Kidney (tissue), 14 donors: Measurements from ENCODE around the gene SESN1. TPM values are rescaled to one million over a fixed set of nuclear protein-coding genes. Genes with fewer than 3 reads are reported as not detected.

Source experiments
- DNase-seq, 5 donors: peaks; one replicate each; pipeline ENCODE4 v3.0.0-alpha.2; 2013 to 2020
- FAIRE-seq: peaks from 2 replicates; lab custom pipeline; 2012; peaks lifted over from hg19 to GRCh38; lab: Jason Lieb, UNC
- H3K27ac ChIP-seq, 2 donors: one replicate each; pipeline ENCODE4 v1.7.0; 2013; ENCODE audit warnings: low read depth in 2 of 2, low read length in 2 of 2, inconsistent platforms in 1 of 2
- H3K27me3 ChIP-seq: one replicate; pipeline ENCODE4 v1.7.1; 2013; ENCODE audit warnings: low read length, inconsistent platforms; ENCODE audit not compliant: control insufficient read depth, insufficient read depth
- H3K36me3 ChIP-seq, 3 donors: one replicate each; pipeline versions ENCODE4 v1.7.0 to v1.7.1; 2013; ENCODE audit warnings: low read length in 3 of 3, control low read depth in 1 of 3, inconsistent platforms in 1 of 3; ENCODE audit not compliant: insufficient read depth in 3 of 3, control insufficient read depth in 2 of 3
- H3K4me1 ChIP-seq, 3 donors: one replicate each; pipeline versions ENCODE4 v1.7.0 to v1.7.1; 2013; ENCODE audit warnings: low read length in 3 of 3, inconsistent platforms in 1 of 3, low read depth in 1 of 3; ENCODE audit not compliant: control insufficient read depth in 2 of 3, insufficient read depth in 2 of 3
- H3K4me3 ChIP-seq, 3 donors: one replicate each; pipeline versions ENCODE4 v1.7.0 to v1.8.1; 2013; ENCODE audit warnings: low read length in 3 of 3, control low read depth in 1 of 3, inconsistent platforms in 1 of 3
- H3K9ac ChIP-seq, 3 donors: one replicate each; pipeline versions ENCODE4 v1.7.0 to v1.7.1; 2013; ENCODE audit warnings: low read length in 3 of 3, control low read depth in 1 of 3, inconsistent platforms in 1 of 3
- H3K9me3 ChIP-seq, 3 donors: one replicate each; pipeline versions ENCODE4 v1.7.0 to v1.7.1; 2013; ENCODE audit warnings: low read length in 3 of 3, control low read depth in 1 of 3, inconsistent platforms in 1 of 3; ENCODE audit not compliant: control insufficient read depth in 2 of 3, insufficient read depth in 1 of 3
- CTCF ChIP-seq: IDR thresholded peaks from 3 replicates; pipeline ENCODE4 v1.5.1; 2012; ENCODE audit warnings: mild to moderate bottlenecking, moderate library complexity, borderline replicate concordance; ENCODE audit not compliant: insufficient read depth; ENCODE audit errors: extremely low read depth
- intact Hi-C: fragments of 100-400 bp; cut with DNase I; formaldehyde crosslinking; loops from one replicate; pipeline ENCODE4 v1.11.1; 2022
- polyA plus RNA-seq: library from polyadenylated mRNA; stranded (reverse); fragments of 350-450 nt; fragmentation: Illumina TruSeq; extraction: RNeasy Lipid Tissue Mini Kit (QIAGEN cat#74804); gene quantifications from one replicate; pipeline ENCODE4 v1.2.3, GENCODE V29; 2014; ENCODE audit warnings: low read depth, low replicate concordance; ENCODE audit not compliant: insufficient read depth
- total RNA-seq: library from RNA; stranded (reverse); fragmentation: NEBNext Ultra II Directional; extraction: Animal tissue kit (Norgen Biotek cat#: 25700); gene quantifications from one replicate; pipeline ENCODE4 v1.2.1, GENCODE V29; 2021
- donor health status: control.
- donor health status: control.
- donor health status: control.
- donor health status: control.
- donor health status: control.
- donor health status: DM: yes; HTN: yes; CAD: no.
- donor health status: Normal renal cell carcinoma (clear cell type).

SESN1 gene
- total and polyA plus RNA-seq, 2 donors from 2014 or later = 14.8 to 26.0 TPM

DNA sequence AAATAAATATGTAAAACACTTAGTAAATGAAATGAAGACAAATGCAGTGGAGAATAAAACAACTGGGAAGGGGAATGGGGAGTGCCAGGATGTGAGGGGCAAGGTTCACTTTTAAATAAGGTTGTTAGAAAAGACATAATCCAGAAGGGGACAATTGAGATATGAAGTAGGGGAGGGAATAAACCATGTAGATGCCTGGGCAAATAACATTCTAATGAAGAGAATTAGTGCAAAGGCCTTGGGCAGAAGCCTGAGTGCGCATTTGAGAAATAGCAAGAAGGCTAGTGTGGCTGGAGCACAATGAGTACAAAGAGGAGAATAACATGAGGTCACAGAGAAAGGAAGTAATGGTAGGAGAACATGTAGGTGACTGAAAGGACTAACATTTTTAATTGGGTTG is 3.0 kb upstream of the SESN1 start:
- Histone ChIP-seq H3K27me3 (no peaks in the 10 kb centered on the region), H3K27ac (no peak overlapping the region), H3K9me3 (no peaks in the 10 kb centered on the region), H3K4me3 (no peak overlapping the region), H3K36me3 (no peaks in the 10 kb centered on the region), H3K9ac (no peak overlapping the region), H3K4me1 (peaks cover 0 to 3% (median 3%) of the 10 kb centered on the region in 3 donors)
- FAIRE-seq (no peak), DNase-seq (no peak)
- TF ChIP-seq CTCF = no peak
- intact Hi-C loops = no loop called here

- H3K36me3 ChIP-seq = no peaks in the 10 kb centered on the region
- FAIRE-seq (no peak), DNase-seq (no peak)
- no peaks in the 10 kb centered on the region for H3K27me3 ChIP-seq
- intact Hi-C loops = no loop called here
- peak overlapping the region; percentile 91 to 97 (median 94) for H3K4me3 ChIP-seq
- peaks cover 0 to 8% (median 3%) of the 10 kb centered on the region in 3 donors for H3K4me1 ChIP-seq
- H3K9me3 ChIP-seq = no peaks in the 10 kb centered on the region
- peak overlapping the region in 2 of 3 donors; percentile 90 to 97 for H3K9ac ChIP-seq
- H3K27ac ChIP-seq = no peak overlapping the region
- TF ChIP-seq CTCF = no peak
Observed at GRCh38 chr6:109096208-109096607, 1.6 kb upstream of the SESN1 start.

- intact Hi-C loops = no loop called here
- FAIRE-seq = no peak
Observed at GRCh38 chr6:109095835-109096084, 1.1 kb upstream of the SESN1 start.

More at GRCh38 chr6:109095835-109096084, 1.1 kb upstream of the SESN1 start:
- DNase-seq = no peak
- Histone ChIP-seq H3K27me3 (no peaks in the 10 kb centered on the region), H3K4me3 (peak overlapping the region; percentile 91 to 97 (median 94)), H3K36me3 (no peaks in the 10 kb centered on the region), H3K9ac (peak overlapping the region; percentile 90 to 97 (median 93)), H3K4me1 (peaks cover 0 to 9% (median 3%) of the 10 kb centered on the region in 3 donors), H3K27ac (peak overlapping the region; percentile 99), H3K9me3 (no peaks in the 10 kb centered on the region)
- TF ChIP-seq CTCF = no peak
